ENCODE measurements around the gene TIAM1.

TIAM1 gene

GRCh38 chr21:31164713-31165694, 179.1 kb downstream of the TIAM1 start:
- DNase-seq: no peak

- no peak for DNase-seq
Measured at GRCh38 chr21:31162827-31163226, 181.2 kb downstream of the TIAM1 start.

GRCh38 chr21:31162079-31162699, 181.9 kb downstream of the TIAM1 start:
- DNase-seq: no peak

- peak; percentile 47 for DNase-seq
Measured at GRCh38 chr21:31161157-31161556, 182.9 kb downstream of the TIAM1 start.

GRCh38 chr21:31159808-31160207, 184.3 kb downstream of the TIAM1 start:
- no peak for DNase-seq

- peak; percentile 32 for DNase-seq
Measured at GRCh38 chr21:31158789-31159581, 185.1 kb downstream of the TIAM1 start.

GRCh38 chr21:31157756-31158155, 186.3 kb downstream of the TIAM1 start:
- no peak for DNase-seq

- DNase-seq: no peak
Measured at GRCh38 chr21:31156662-31157061, 187.4 kb downstream of the TIAM1 start.

GRCh38 chr21:31156169-31156568, 187.9 kb downstream of the TIAM1 start:
- no peak for DNase-seq

- no peak for DNase-seq
Measured at GRCh38 chr21:31151156-31152045, 192.7 kb downstream of the TIAM1 start.

GRCh38 chr21:31145274-31145673, 198.8 kb downstream of the TIAM1 start:
- DNase-seq: no peak

GRCh38 chr21:31143036-31143435, 201.0 kb downstream of the TIAM1 start:
- no peak for DNase-seq

- DNase-seq: peak; percentile 65
Measured at GRCh38 chr21:31142600-31142999, 201.5 kb downstream of the TIAM1 start.

GRCh38 chr21:31141389-31142000, 202.6 kb downstream of the TIAM1 start:
- no peak for DNase-seq

- DNase-seq: no peak
Measured at GRCh38 chr21:31140676-31141075, 203.4 kb downstream of the TIAM1 start.

GRCh38 chr21:31140025-31140424, 204.0 kb downstream of the TIAM1 start:
- no peak for DNase-seq

GRCh38 chr21:31137960-31138359, 206.1 kb downstream of the TIAM1 start:
- no peak for DNase-seq

- DNase-seq: no peak
Measured at GRCh38 chr21:31136891-31137290, 207.2 kb downstream of the TIAM1 start.

GRCh38 chr21:31135531-31136184, 208.4 kb downstream of the TIAM1 start:
- no peak for DNase-seq

- peak; percentile 43 for DNase-seq
Measured at GRCh38 chr21:31133243-31133830, 210.7 kb downstream of the TIAM1 start.

All from CD4-positive, alpha-beta T cell treated with Interleukin-17A for 4 hours (primary cell).